HEK293 (cell line): Measurements from ENCODE around the gene MICAL3.

Experiments
- CTCF ChIA-PET: fragments of 350-600 bp; formaldehyde crosslinking; extraction: SDS; loops from one replicate; lab custom pipeline; 2021; ENCODE audit warnings: antibody characterized with exemption; lab: Yijun Ruan, JAX
- POLR2A ChIA-PET: fragments of 300-600 bp; formaldehyde crosslinking; extraction: SDS; loops from one replicate; lab custom pipeline; 2020; ENCODE audit warnings: antibody characterized with exemption, inconsistent platforms; lab: Yijun Ruan, JAX
- H3K27ac ChIP-seq: fragments of 200-500 bp; sonication (Bioruptor generic); 2 replicates; pipeline ENCODE4 v1.5.1; 2014; ENCODE audit warnings: low read depth, low read length, control low read depth, inconsistent platforms; ENCODE audit errors: extremely low read depth
- H3K36me3 ChIP-seq, 2 experiments: fragments of 200-500 bp in 1 of 2; sonication (Bioruptor generic) in 1 of 2; 1 replicate in 1 of 2; 2 replicates in 1 of 2; pipeline ENCODE4 v1.5.1; 2014 to 2017; ENCODE audit warnings: inconsistent platforms in 2 of 2, low read length in 2 of 2; ENCODE audit not compliant: control insufficient read depth in 2 of 2, insufficient read depth in 1 of 2
- H3K4me1 ChIP-seq: fragments of 200-500 bp; sonication (Bioruptor generic); 2 replicates; pipeline ENCODE4 v1.5.1; 2014; ENCODE audit warnings: mild to moderate bottlenecking, low read length, inconsistent platforms; ENCODE audit not compliant: control insufficient read depth, insufficient read depth
- H3K4me3 ChIP-seq: 2 replicates; pipeline ENCODE4 v1.5.1; 2011; ENCODE audit warnings: low read depth, mild to moderate bottlenecking, control low read depth, low read length, moderate library complexity
- H3K9me3 ChIP-seq: fragments of 200-500 bp; sonication (Bioruptor generic); 2 replicates; pipeline ENCODE4 v1.5.1; 2014; ENCODE audit warnings: low read depth, low read length, inconsistent platforms; ENCODE audit not compliant: control insufficient read depth, insufficient read depth
- GLIS2 ChIP-seq: fragments of 450-650 bp; formaldehyde crosslinking; IDR thresholded peaks from 2 replicates; pipeline ENCODE4 v1.5.1; 2016; ENCODE audit warnings: missing biosample characterization, missing genetic modification characterization
- MEIS1 ChIP-seq: sonication (generic); formaldehyde crosslinking; IDR thresholded peaks from 2 replicates; pipeline ENCODE4 v1.8.1; 2022; ENCODE audit warnings: missing genetic modification reagents, mild to moderate bottlenecking, borderline replicate concordance
- SP2 ChIP-seq: fragments of 450-650 bp; formaldehyde crosslinking; IDR thresholded peaks from 2 replicates; pipeline ENCODE4 v1.5.1; 2016; ENCODE audit warnings: missing biosample characterization, missing genetic modification characterization
- ZBTB10 ChIP-seq: fragments of 450-650 bp; formaldehyde crosslinking; IDR thresholded peaks from 2 replicates; pipeline ENCODE4 v1.5.1; 2016; ENCODE audit warnings: missing biosample characterization, missing genetic modification characterization
- ZBTB7A ChIP-seq: fragments of 450-650 bp; formaldehyde crosslinking; IDR thresholded peaks from 2 replicates; pipeline ENCODE4 v1.5.1; 2016; ENCODE audit warnings: low read depth, missing biosample characterization, missing genetic modification characterization
- ZNF10 ChIP-seq: fragments of 450-650 bp; formaldehyde crosslinking; IDR thresholded peaks from 2 replicates; pipeline ENCODE4 v1.5.1; 2017; ENCODE audit warnings: missing biosample characterization, missing genetic modification characterization
- ZNF114 ChIP-seq: fragments of 450-650 bp; formaldehyde crosslinking; IDR thresholded peaks from 2 replicates; pipeline ENCODE4 v1.5.0; 2017; ENCODE audit warnings: missing biosample characterization, missing genetic modification characterization
- ZNF518A ChIP-seq: fragments of 450-650 bp; formaldehyde crosslinking; conservative IDR thresholded peaks from 2 replicates; pipeline ENCODE4 v1.5.1; 2016; ENCODE audit warnings: low read depth, missing biosample characterization, missing genetic modification characterization
- ZNF530 ChIP-seq: fragments of 450-650 bp; formaldehyde crosslinking; IDR thresholded peaks from 2 replicates; pipeline ENCODE4 v1.5.1; 2016; ENCODE audit warnings: low read depth, missing biosample characterization, missing genetic modification characterization
- TF ChIP-seq, protein P1 (sequence below): fragments of 450-650 bp; formaldehyde crosslinking; IDR thresholded peaks from 2 replicates; pipeline ENCODE4 v1.5.1; 2016; ENCODE audit warnings: missing biosample characterization, missing genetic modification characterization
- TF ChIP-seq, protein P2 (sequence below): fragments of 450-650 bp; formaldehyde crosslinking; IDR thresholded peaks from 2 replicates; pipeline ENCODE4 v1.5.1; 2017; ENCODE audit warnings: missing biosample characterization, missing genetic modification characterization

Gene MICAL3

DNA sequence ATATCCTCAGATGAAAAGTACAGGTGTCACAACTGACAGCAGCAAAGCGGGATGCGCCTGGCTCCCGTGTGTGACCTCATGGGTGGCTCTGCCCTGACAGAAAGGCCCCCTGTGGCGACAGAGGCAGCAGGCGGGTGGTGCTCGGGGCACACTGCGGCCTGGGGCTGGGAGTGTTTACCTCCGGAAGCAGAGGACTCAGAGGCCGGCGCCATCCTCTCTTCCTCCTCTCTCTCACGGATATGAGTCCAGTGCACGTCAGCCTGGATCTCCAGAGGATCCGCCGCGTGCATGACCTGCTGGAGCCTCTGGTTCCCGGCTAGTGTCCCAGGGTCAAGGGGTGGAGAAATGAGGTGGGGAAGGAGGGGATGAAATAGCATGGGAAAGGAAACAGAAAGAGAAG lies 196.9 kb downstream of the MICAL3 start:
- CTCF ChIA-PET, result interaction anchor here (0.6 to 10.1 kb wide), 4 partner anchors 41 to 248 kb away, joined by 3 to 279 read pairs (median 4); partner anchors contain the start of gene PEX26
- no peaks in the 10 kb centered on the region for H3K4me1 ChIP-seq
- peaks cover 0 to 51% of the 10 kb centered on the region in 2 experiments; a peak in 2 of 3 replicates for H3K36me3 ChIP-seq
- TF ChIP-seq GLIS2 (tag by site-specific recombination), result no peak
- TF ChIP-seq, all 188 proteins: peak for 0
- no peaks in the 10 kb centered on the region for H3K9me3 ChIP-seq
- no peak overlapping the region for H3K27ac ChIP-seq
- H3K4me3 ChIP-seq, result no peak overlapping the region
- POLR2A ChIA-PET, result interaction anchor here (1.2 kb wide), 1 partner anchor 250 kb away, joined by 3 read pairs; the partner anchor contains the start of gene PEX26

- H3K4me1 ChIP-seq, result no peaks in the 10 kb centered on the region
- no peak overlapping the region for H3K4me3 ChIP-seq
- ChIA-PET POLR2A (no interaction called here), CTCF (interaction anchor here (0.5 to 2.1 kb wide), 2 partner anchors 13 to 250 kb away, joined by 3 to 10 read pairs; no protein-coding TSS in a partner anchor)
- no peak overlapping the region for H3K27ac ChIP-seq
- H3K36me3 ChIP-seq, result peaks cover 0 to 56% of the 10 kb centered on the region in 2 experiments; a peak in 2 of 3 replicates
- no peaks in the 10 kb centered on the region for H3K9me3 ChIP-seq
- no peak for TF ChIP-seq ZBTB7A
- TF ChIP-seq ZNF518A (tag by site-specific recombination), result no peak
- TF ChIP-seq, protein P1, sequence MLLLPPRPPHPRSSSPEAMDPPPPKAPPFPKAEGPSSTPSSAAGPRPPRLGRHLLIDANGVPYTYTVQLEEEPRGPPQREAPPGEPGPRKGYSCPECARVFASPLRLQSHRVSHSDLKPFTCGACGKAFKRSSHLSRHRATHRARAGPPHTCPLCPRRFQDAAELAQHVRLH (tag by site-specific recombination), result no peak
- no peak for TF ChIP-seq SP2 (tag by site-specific recombination)
- TF ChIP-seq ZNF10, result no peak
- TF ChIP-seq ZBTB10, result no peak
- TF ChIP-seq MEIS1 (CRISPR knock-in tag), result no peak
- no peak for TF ChIP-seq ZNF114 (tag by site-specific recombination)
- no peak for TF ChIP-seq ZNF530
- TF ChIP-seq, protein P2, sequence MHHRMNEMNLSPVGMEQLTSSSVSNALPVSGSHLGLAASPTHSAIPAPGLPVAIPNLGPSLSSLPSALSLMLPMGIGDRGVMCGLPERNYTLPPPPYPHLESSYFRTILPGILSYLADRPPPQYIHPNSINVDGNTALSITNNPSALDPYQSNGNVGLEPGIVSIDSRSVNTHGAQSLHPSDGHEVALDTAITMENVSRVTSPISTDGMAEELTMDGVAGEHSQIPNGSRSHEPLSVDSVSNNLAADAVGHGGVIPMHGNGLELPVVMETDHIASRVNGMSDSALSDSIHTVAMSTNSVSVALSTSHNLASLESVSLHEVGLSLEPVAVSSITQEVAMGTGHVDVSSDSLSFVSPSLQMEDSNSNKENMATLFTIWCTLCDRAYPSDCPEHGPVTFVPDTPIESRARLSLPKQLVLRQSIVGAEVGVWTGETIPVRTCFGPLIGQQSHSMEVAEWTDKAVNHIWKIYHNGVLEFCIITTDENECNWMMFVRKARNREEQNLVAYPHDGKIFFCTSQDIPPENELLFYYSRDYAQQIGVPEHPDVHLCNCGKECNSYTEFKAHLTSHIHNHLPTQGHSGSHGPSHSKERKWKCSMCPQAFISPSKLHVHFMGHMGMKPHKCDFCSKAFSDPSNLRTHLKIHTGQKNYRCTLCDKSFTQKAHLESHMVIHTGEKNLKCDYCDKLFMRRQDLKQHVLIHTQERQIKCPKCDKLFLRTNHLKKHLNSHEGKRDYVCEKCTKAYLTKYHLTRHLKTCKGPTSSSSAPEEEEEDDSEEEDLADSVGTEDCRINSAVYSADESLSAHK, result no peak
Observed at GRCh38 chr22:17825876-17826550, 198.3 kb downstream of the MICAL3 start.
